Heart left ventricle (tissue), 16 donors: ENCODE measurements around the gene NKAIN2. TPM values are rescaled to one million over a fixed set of nuclear protein-coding genes. Genes with fewer than 3 reads are reported as not detected.

Experiments used
- ATAC-seq, 4 donors: fragments of 200-7000 bp; cut with Tn5 transposase; one replicate each; pipeline ENCODE4 v1.9.1; 2020 to 2022; ENCODE audit warnings: moderate library complexity in 4 of 4, mild to moderate bottlenecking in 3 of 4, moderate number of reproducible peaks in 1 of 4
- DNase-seq, 5 donors: peaks; one replicate each; pipeline ENCODE4 v3.0.0-alpha.2; 2020
- H3K27ac ChIP-seq, 12 donors: fragments of 200-600 bp; sonication (generic) in 4 of 12; one replicate each; pipeline versions ENCODE4 v1.5.0 to v1.8.0; 2016 to 2022; ENCODE audit warnings: mild to moderate bottlenecking in 2 of 12
- H3K27me3 ChIP-seq, 9 donors: fragments of 200-600 bp; sonication (generic) in 2 of 9; one replicate each; pipeline versions ENCODE4 v1.5.1 to v1.8.0; 2016 to 2022; ENCODE audit warnings: mild to moderate bottlenecking in 3 of 9
- H3K36me3 ChIP-seq, 9 donors: fragments of 200-600 bp; sonication (generic) in 2 of 9; one replicate each; pipeline versions ENCODE4 v1.5.0 to v1.8.0; 2018 to 2022; ENCODE audit warnings: mild to moderate bottlenecking in 2 of 9
- H3K4me1 ChIP-seq, 12 donors: fragments of 200-600 bp; sonication (generic) in 4 of 12; one replicate each; pipeline versions ENCODE4 v1.5.0 to v1.8.0; 2016 to 2022; ENCODE audit warnings: mild to moderate bottlenecking in 3 of 12
- H3K4me3 ChIP-seq, 12 donors: fragments of 200-600 bp; sonication (generic) in 4 of 12; one replicate each; pipeline versions ENCODE4 v1.5.0 to v1.8.0; 2017 to 2022; ENCODE audit warnings: mild to moderate bottlenecking in 9 of 12, moderate library complexity in 4 of 12
- H3K9me3 ChIP-seq, 12 donors: fragments of 200-600 bp; sonication (generic) in 4 of 12; one replicate each; pipeline versions ENCODE4 v1.5.0 to v1.8.0; 2016 to 2022; ENCODE audit warnings: mild to moderate bottlenecking in 1 of 12
- CTCF ChIP-seq, 12 donors: fragments of 200-600 bp; sonication (generic) in 4 of 12; IDR thresholded peaks; one replicate each; pipeline versions ENCODE4 v1.5.0 to v1.8.0; 2018 to 2022; ENCODE audit warnings: antibody characterized with exemption in 12 of 12, mild to moderate bottlenecking in 5 of 12
- POLR2A ChIP-seq, 2 donors: fragments of 450-650 bp; IDR thresholded peaks; one replicate each; pipeline ENCODE4 v1.6.1; 2017; ENCODE audit warnings: antibody characterized with exemption in 2 of 2, mild to moderate bottlenecking in 2 of 2, moderate library complexity in 2 of 2
- WGBS, 4 donors: extraction: QIAGEN DNeasy Blood & Tissue Kit in 2 of 4; methylation state at CpG; one replicate each; pipeline versions ENCODE4 v1.1.5 to v1.1.7; 2013 to 2018; 5-methylcytosine and 5-hydroxymethylcytosine counted together
- intact Hi-C, 10 donors: fragments of 100-400 bp; cut with DNase I; formaldehyde crosslinking; loops; one replicate each; pipeline versions ENCODE4 v1.11.1 to v1.14.2; 2022
- polyA plus RNA-seq, 2 donors: library from polyadenylated mRNA; stranded (reverse); fragments of 200-250 nt; gene quantifications; one replicate each; pipeline ENCODE4 v1.2.3, GENCODE V29; 2013
- total RNA-seq, 9 donors: library from RNA; depleted of rRNA in 2 of 9; stranded (reverse); fragments of >200 nt in 2 of 9; fragmentation: NEBNext Ultra II Directional in 3 of 9; extraction: Animal tissue kit (Norgen Biotek cat#: 25700) in 3 of 9; gene quantifications; one replicate each; pipeline versions ENCODE4 v1.1.0 to v1.2.4, GENCODE V29; 2016 to 2023
- donor health status: ischemic (EF 13 %, LVEDD 7.1; RV severe dilation, severe dysfunction).
- donor health status: healthy with polysubstance abuse.
- donor health status: DM: no; HTN: yes; CAD: no.
- donor health status: DM: no; HTN: no; CAD: no.
- donor health status: ischemic (EF 25% LVEDD 6.9; RV normal size, moderate dysfunction).
- donor health status: ischemic (EF 25% LVEDD 5.7; RV mildly dilated, moderate dysfunction).
- donor health status: healthy.
- donor health status: DM: yes; HTN: yes; CAD: no.
- donor health status: ischemic (EF 35%, LVEDD 5.7; RV mildly dilated, moderate dysfunction).
- donor health status: nonischemic (EF 11% LVEDD 7.7; RV severe dilation, severe dysfunction).
- donor health status: DM: yes; HTN: yes; CAD: no.
- donor health status: PGD.
- donor health status: ischemic (EF 29% LVEDD 5.4; RV normal size, mild dysfunction).
- donor health status: nonischemic (EF 23%, LVEDD 6.1; RV moderate dilation, normal function).

NKAIN2 gene
- total and polyA plus RNA-seq, 11 donors: 0.19 to 0.83 (median 0.33) TPM; not detected in 2

- ATAC-seq (no peak), DNase-seq (no peak)
- H3K27me3 ChIP-seq: peaks cover 0 to 3% (median 0%) of the 10 kb centered on the region in 9 donors
- TF ChIP-seq CTCF (IDR thresholded peaks at IDR 0.05) (no peak), POLR2A (IDR thresholded peaks at IDR 0.05) (no peak)
- H3K4me3 ChIP-seq: no peak overlapping the region
- H3K4me1 ChIP-seq: no peaks in the 10 kb centered on the region
- H3K36me3 ChIP-seq: no peaks in the 10 kb centered on the region
- 37 to 56% (median 46%) methylated on average over 1 of the region's 1 CpG for WGBS, 4 donors
- no peak overlapping the region for H3K27ac ChIP-seq
- intact Hi-C loops: no loop called here
- H3K9me3 ChIP-seq: no peaks in the 10 kb centered on the region
Measured at GRCh38 chr6:124493259-124493658, 689.6 kb downstream of the NKAIN2 start.

- no peak overlapping the region for H3K4me3 ChIP-seq
- no peaks in the 10 kb centered on the region for H3K4me1 ChIP-seq
- intact Hi-C loops: no loop called here
- peaks cover 0 to 3% (median 0%) of the 10 kb centered on the region in 9 donors for H3K27me3 ChIP-seq
- ATAC-seq (no peak), DNase-seq (no peak)
- TF ChIP-seq POLR2A (IDR thresholded peaks at IDR 0.05) (no peak), CTCF (IDR thresholded peaks at IDR 0.05) (no peak)
- no peaks in the 10 kb centered on the region for H3K9me3 ChIP-seq
- 77 to 89% (median 80%) methylated on average over 2 of the region's 2 CpGs for WGBS, 4 donors
- H3K36me3 ChIP-seq: no peaks in the 10 kb centered on the region
- H3K27ac ChIP-seq: no peak overlapping the region
Measured at GRCh38 chr6:124494956-124495664, 691.4 kb downstream of the NKAIN2 start.

- Histone ChIP-seq H3K9me3 (no peaks in the 10 kb centered on the region), H3K4me1 (no peaks in the 10 kb centered on the region), H3K4me3 (no peak overlapping the region), H3K36me3 (no peaks in the 10 kb centered on the region), H3K27me3 (peaks cover 0 to 3% (median 0%) of the 10 kb centered on the region in 9 donors), H3K27ac (no peak overlapping the region)
- DNase-seq (no peak), ATAC-seq (no peak)
- WGBS, 4 donors: 50 to 66% (median 55%) methylated on average over 2 of the region's 2 CpGs
- TF ChIP-seq CTCF (IDR thresholded peaks at IDR 0.05): no peak
- TF ChIP-seq POLR2A (IDR thresholded peaks at IDR 0.05): no peak
- intact Hi-C loops: no loop called here
Measured at GRCh38 chr6:124495665-124496190, 692.1 kb downstream of the NKAIN2 start.

- Histone ChIP-seq H3K4me1 (no peaks in the 10 kb centered on the region), H3K27ac (no peak overlapping the region), H3K9me3 (no peaks in the 10 kb centered on the region), H3K36me3 (no peaks in the 10 kb centered on the region), H3K27me3 (peaks cover 0 to 3% (median 0%) of the 10 kb centered on the region in 9 donors), H3K4me3 (no peak overlapping the region)
- ATAC-seq: no peak
- DNase-seq: no peak
- intact Hi-C loops: no loop called here
- 84 to 95% (median 90%) methylated on average over 1 of the region's 1 CpG for WGBS, 4 donors
- TF ChIP-seq POLR2A (IDR thresholded peaks at IDR 0.05) (no peak), CTCF (IDR thresholded peaks at IDR 0.05) (no peak)
Measured at GRCh38 chr6:124496334-124496733, 692.7 kb downstream of the NKAIN2 start.
